HG03064 (cell line): Measurements from ENCODE around the gene CCR9.

Source experiments
- ATAC-seq: cut with Tn5 transposase; IDR thresholded peaks from one replicate; pipeline ENCODE4 v1.9.1; 2021; ENCODE audit warnings: low read depth; ENCODE audit not compliant: unreplicated experiment

CCR9 gene

DNA sequence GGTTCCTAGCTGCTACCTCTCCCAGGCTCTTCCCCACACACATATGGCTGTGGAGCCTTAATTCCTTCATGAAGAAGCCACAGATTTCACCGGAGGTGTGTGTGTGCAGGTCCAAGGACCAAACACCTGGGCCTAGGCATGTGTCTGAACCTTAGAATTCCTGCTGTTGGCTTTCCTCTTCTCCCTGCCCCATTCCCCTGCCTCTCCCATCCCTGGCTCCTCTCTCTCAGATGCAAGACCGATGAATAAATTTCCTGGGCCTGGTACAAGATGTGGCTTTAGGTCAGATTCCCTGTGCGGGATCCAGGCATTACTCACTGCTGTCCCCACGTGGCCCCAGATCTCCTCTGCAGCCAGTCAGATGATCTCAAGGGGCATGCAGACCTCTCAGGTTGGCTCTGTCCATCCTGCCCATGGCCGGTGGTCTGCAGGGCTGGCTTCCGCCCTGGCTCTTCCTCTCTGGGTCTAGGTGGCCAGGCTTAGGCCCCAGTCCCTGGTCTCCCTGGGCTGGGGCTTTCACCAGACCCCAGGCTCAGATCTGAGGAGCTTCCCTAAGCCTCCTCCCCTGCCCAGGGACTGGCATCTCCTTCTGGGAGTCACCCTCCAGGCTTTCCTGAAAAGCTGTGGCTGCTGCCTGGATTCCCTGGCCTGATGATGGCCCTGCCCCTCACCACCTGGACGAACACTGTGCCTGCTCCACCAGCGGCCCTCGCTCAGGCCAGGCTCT, 20.5 kb downstream of the CCR9 start:
- no peak for ATAC-seq

DNA sequence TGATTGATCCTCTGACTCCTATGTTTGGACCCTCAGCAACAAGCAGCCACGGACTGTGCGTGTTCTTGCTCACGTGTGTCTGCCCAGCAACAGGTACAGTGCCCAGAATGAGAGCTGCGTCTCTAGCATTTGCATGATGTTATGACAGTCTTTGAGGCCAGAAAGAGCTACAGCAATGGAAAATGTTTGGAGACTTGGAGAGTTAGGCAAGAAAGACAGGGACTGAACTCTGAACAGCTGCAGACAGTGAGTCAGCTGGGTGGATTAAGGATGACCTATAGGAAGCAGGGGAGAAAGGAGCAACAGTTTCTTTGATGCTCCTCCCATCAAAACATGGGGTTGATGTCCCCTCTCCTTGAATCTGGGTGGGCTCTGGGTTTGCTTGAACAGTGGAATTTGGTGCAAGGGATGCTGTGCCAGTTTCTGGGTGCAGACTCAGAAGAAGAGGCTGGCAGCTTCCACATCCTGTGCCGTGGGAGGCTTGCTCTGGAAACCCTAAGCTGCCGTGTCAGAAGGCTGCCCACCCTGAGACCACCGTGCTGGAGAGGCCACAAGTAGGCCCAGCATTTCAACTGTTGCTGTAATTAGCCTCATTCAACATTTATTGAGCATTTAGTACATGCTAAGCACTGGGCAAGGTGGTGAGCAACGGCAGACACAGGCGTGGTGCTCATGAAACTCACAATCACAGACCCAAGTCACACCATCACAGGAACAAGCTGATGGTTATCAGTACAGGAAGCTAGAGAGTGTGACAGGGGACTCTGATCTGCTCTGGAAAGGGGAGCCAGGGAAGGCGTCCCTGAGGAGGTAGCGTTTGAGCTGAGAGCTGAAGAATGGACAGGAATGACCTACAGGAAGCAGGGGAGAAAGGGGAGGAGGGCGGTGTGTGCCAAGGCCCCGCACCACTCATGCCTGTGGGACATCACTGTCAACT, 21.7 kb downstream of the CCR9 start:
- ATAC-seq, result no peak

DNA sequence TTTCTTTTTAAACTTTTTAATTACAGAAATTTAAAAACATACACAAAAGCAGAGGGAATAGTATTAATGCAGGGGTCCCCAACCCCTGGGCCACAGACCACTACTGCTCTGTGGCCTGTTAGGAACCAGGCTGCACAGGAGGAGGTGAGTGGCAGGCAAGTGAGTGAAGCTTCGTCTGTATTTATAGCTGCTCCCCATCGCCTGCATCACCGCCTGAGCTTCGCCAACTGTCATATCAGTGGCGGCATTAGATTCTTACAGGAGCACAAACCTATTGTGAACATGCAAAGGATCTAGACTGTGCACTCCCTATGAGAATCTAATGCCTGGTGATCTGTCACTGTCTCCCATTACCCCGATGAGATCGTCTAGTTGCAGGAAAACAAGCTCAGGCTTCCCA, 22.4 kb downstream of the CCR9 start:
- ATAC-seq, result no peak

DNA sequence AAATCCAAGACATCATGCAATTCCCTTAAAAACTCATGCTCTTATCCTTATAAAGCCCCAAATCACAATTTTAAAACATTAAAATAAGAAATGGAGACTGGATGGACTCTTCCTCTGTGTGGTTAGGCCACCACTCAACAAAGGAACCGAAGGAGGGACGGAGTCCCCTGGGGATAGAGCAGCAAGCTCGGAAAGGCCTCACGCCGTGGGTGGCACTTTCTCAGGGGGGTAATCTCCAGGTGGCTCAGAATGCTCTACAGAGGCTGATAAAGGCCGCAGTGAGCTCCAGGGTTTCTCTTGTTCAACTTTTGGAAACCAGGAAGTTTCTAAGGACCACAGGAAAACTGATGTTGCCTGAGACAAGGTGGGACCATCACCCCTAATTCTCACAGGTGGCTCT, 23.2 kb downstream of the CCR9 start:
- ATAC-seq, result no peak

DNA sequence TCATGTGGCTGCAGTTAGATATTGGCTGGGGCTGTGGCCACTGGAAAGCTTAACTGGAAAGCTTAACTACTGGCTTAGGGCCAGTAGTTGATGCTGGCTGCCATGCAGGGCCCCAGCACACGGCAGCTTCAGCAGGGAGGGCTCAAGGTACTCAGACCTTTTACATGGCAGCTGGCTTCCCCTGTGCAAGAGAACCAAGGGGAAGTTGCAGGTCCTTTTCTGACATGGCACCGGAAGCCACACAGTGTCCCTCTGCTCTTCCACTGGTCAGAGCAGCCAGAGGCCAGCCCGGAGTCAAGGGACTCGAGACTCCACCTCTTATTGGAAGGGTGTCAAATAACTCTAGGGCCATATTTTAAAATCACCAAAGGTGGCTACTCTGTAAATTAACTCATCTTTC, 24.5 kb downstream of the CCR9 start:
- no peak for ATAC-seq

DNA sequence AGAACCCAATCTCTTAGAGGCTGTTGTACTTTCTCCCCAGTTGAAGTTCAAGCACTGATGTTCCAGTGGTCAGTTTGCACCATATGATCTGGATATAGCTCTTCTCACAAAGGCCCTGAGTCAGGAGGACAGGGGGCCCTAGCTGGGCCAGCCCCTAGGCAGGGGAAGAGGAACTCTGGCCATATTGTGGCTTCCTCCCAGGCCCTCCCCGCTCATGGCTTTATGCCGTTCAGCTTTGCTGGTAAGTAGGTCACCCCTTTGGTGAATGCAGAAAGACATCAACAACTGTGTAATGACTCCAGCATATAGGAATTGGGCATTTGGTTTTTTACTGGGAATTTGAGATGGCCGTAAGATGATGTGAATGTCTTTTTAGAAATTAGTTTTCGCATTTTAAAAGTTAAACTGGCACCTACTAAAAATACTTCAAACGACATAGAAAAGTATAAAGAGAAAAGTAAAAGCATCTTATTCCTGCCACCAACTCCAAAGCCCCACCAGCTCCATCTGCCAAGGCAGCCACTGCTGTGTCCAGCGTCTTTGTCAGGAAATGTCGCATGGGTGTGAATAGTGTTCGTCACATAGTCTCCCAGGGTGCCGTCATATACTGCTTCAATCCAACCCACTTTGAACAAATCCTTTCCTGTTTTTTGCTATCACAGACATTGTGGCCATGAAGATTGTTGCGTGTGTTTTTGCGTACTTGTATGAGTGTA, 25.3 kb downstream of the CCR9 start:
- no peak for ATAC-seq

DNA sequence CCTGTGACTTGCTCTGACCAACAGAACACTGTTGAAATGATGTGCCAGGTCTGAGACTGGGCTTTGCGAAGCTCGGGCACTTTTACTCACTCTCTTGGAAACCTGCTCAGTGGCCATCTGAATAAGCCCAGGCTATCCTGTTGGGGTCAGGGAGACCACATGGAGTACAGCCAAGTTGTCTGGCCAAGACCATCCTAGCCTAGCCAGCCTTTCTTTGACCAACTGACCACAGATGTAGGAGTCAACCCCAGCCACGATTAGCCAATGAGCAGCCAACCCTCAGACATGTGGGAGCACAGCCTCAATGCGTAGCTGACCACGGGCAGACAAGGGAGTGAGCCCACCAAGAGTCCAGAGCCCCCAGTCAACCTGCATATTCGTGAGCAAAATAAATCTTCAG, 26.1 kb downstream of the CCR9 start:
- no peak for ATAC-seq

DNA sequence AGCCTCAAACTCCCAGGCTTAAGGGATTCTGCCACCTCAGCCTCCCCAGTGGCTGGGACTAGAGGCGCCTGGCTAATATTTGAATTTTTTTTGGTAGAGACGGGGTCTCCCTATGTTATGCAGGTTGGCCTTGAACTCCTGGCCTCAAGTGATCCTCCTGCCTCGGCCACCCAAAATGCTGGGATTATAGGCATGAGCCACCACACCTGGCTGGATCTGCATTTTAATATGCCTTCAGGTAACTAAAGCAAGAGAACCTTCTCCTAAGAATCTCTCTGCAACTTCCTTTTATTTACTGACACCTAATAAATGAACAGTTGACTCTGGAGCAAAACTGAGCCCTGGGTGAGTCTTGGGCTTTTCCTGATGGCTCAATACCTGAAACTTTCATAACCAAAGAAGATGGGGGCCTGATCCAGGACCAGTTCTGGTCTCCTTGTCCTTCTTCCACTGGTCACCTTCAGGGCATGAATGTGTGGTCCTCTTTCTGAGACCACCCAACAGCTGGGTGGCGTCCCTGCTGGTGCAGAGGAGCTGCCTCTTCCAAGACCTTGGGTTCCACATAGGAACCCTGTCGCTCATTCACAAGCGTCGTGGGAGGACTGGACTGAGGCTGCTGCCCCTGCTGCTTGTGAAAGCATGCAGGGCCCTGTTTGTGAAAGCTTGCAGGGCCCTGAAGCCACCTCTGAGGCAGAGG, 28.2 kb downstream of the CCR9 start:
- ATAC-seq, result no peak

DNA sequence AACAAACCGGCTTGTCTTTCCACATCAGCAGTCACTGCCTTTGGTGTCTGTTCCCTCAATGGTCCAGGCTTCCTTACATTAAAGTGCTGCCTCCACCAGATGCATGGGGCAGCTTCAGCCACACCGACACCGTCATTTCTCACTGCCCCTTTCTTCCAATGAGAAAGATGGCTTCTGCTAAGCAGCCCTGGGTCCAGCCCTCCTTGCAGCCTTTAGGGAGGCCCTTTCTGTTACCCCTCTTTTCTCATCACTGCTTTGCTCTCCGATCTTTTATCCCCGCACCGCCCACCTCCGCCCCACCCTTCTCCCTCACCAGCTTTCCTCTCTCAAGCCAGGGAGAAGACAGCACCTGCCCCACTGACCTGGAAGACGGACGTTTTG, 28.7 kb downstream of the CCR9 start:
- ATAC-seq, result no peak

DNA sequence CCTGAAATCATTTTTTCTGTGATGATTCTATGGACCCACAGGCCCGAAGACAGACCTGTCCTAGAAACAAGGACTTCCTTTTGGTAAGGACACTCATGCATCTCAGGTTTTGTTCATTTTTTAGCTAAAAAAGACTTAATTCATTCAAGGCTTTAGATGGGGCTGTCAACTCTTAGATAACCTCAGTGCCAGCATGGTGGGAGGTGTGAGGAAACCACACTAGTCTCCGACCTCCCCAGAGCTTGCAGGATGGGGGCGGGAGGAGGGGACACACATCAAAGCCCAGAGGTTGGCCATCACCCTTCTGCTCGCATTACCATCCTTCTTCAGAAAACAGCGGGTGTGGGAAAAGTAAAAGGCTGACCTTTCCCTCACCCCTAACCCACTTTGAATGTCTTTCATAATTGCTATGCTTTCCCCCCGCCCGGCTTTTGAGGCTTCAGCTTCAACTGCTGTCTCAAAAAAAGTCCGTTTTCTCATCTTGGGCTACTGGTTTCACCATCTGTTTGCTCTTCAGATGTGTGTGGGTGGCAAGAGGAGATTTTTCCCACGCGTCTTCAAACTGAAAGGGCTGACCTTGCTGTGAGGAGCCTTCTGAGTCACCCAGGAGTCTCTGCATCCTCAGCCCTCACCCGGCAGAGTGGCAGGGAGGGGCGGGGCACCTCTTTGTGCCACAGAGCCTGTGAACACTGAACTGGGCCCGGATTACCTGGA, 29.3 kb downstream of the CCR9 start:
- peak; percentile 89 for ATAC-seq

DNA sequence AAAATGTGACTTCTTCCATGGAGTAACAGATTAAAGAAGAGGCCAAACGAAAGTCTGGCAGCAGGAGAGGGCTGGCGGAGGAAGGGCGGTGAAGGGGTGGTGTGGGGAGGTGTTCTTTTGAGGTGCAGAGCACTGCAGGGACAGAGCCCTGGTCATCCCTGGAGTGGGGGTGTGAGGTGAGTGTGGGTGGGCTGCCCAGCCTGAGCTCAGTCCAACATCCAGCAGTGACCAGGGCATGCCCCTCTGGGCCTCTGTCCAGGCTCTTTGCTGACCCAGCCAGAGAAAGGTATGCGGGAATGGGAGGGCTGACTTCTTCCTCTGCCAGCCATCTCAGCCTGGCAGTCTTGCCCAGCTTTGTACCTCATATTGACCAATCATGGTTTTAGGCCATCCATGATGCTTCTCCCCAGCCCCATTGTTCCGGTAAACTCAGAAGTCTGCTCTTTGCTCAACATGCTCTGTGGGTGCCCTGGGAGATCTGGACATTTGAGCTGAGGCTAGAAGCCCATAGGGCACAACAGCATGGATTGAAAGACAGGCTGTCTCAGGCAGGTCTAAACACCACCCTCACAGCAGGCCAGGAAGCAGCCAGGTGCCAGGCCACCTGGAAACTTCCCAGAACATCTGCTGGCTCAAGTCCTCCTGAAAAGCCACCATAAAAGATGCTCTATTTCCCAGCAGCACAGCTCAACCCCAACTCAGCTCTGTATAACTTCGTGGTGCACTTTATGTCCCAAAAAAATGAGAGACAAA, 31.0 kb downstream of the CCR9 start:
- ATAC-seq, result no peak

DNA sequence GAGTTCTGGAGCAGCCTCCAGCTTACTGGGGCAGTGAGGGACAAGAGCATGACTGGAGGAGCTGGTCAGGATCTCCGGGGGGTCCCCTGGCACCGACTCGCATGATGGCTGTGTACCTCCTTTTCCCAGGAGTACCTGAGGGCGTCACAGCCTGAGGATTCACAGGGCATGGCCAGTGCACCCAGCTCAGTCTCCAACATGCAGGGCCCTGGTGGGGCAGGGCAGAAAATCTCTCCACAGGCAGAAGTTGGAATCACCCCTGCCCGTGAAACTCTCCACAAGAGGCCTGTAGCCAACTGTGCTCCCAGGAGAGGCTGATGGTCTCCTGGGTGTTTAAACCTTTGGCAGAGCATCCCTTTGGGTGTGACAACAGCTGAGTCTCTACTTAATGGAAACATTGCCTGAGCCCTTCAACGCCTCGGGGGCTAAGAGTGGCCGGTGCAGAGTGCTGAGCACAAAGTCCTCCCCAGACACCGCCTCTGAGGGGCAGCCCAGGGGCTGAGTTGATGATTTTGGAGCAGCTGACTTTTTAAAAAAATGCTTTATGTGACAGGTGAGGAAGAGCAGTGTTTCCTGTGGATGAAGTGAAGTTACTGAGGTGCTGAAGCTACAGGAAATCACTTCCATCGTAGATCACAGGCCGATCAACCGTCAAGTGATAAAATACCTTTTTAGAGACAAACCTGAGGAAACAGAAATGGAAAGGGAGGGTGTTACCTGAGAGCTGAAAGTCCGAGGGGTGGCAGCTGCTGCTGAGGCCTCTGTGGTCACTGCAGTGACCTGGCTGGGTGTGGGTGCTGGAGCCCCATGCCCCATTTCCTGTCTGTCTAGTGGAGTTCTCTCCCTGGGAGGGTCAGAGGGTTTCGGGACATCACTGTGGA, 35.1 kb downstream of the CCR9 start:
- no peak for ATAC-seq

DNA sequence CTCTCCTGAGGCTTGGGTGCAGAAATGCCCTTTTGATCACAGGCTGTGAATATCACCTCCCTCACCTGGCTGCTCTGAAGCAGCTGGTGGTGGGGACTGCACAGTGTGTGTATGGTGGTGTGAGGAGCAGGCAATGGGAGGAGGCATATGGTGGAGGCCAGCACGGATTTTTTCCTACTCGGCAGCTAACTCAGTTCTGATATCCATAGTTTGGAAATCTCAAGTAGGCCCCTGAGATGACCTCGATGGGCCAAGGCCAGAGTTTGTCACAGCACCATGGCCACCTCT, 35.6 kb downstream of the CCR9 start:
- no peak for ATAC-seq

DNA sequence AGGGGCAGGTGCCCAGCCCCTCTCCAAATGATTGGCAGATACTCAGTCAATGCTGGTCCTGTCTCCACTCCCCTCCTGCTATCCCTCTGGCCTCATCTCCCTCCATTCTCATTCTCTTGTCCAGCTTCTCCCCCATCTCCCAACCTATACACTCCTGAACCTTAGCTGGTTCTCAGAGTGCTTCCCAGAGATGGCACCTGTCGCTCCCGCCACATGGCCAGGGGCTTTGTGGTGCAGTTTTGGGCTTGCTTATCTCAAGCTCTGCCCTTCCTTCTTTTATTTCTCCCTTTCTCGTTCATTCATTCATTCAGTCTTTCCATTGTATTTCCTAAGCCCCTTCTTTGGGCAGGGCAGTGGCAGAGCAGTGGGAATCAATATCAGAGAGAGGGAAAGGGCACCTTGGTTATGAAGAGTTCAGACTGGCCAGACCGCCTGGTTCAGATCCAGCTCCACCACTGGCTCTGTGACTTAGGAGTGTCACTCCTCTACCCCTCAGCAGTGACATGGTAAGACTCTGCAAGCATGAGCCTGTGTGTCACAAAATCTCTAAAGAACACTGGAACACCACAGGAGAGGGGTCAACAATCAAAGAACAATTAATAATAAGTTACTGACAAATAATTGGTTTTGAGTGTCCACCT, 36.7 kb downstream of the CCR9 start:
- ATAC-seq, result no peak

DNA sequence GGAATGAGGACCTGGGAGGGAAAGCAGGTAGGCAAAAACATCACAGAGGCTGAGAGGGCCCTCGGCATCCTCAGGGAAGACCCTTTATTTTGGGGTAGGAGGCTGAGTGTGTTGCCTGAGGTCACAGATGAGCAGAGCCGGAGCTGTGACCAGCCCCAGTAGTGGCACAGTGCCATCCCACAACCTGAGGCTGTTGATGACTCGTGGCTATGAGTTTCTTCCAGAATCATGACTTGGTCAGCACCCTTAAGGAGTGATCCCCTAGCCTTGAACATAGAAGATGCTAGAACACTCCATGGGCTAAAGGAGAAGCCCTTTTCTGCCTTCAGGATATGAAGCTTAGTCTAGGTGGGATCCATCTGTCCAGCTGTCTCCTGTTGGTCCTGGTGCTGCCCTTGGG, 37.4 kb downstream of the CCR9 start:
- no peak for ATAC-seq

DNA sequence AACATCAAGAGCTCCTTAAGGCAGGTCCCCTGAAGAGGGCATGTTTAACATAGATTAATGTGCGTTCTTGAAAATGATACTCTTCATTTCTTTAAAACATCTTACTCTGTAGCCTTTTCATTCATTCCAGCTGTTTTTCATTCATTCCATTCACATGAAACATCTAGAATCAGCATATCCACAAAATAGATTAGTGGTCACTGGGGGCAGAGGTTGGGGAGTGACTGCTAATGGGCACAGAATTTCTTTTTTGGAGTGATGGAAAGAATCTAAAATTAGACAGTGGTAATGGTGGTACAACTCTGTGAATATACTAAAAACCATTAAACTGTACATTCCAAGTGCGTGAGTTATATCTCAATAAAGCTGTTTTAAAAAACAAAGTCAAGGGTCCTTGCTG, 41.5 kb downstream of the CCR9 start:
- ATAC-seq, result no peak

DNA sequence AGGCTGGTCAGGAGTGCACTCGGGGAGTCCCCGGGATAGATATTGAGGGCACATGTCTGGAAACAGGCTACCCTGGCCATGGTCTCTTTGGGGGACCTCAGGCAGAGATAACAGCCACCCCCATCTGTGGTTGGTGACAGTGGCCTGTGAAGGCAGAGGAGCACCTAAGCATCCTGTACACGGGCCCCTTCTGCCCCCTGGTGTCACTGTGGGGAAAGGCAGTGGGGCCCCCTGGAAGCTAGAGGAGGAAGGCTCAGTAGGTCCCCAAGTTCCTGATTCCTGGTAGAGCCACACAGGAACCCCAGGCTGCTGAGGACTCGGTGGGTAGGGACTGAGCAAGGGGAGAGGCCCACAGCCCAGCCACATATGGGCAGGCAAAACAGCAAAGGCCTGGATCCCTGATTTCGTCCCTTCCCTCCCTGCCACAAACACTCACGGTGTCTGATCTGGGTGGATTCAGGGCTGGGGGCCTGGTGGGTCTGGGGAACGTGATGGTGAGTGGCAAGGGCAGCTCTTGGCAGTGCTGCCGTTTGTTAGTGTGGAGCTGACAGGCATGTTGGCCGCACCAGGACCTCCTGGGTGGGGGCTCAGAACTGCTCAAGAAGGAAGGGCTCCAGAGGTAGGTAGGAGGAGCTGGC, 42.8 kb downstream of the CCR9 start:
- ATAC-seq, result no peak

DNA sequence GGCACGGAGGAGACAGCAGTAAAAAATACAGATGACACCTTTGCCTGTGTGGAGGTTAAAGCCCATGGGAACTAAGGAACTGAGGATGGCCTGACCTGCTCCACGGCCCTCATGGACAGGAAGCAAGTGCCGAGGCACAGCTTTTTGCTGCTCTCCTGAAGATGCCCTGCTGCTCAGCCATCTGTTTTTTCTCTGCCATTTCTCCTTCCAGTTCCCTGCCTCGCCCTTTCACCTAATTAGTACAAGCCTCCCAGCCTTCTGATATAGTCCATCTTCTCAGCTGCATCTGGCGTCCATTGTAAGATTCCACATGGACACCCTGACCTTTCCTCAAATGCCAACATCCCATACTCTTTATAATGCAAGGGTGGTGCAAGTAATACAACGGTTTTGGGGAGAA, 45.2 kb downstream of the CCR9 start:
- no peak for ATAC-seq
